IPS-15b (cell line): ENCODE results near the gene FZD7.
A peak's percentile ranks its signal among the peaks of the same experiment; 100 is the strongest.

Experiments used
- H3K27me3 ChIP-seq: one replicate; pipeline ENCODE4 v1.6.1; 2013; ENCODE audit warnings: low read length; ENCODE audit not compliant: control insufficient read depth, insufficient read depth
- H3K36me3 ChIP-seq: one replicate; pipeline ENCODE4 v1.6.1; 2013; ENCODE audit warnings: low read length; ENCODE audit not compliant: control insufficient read depth, insufficient read depth
- H3K4me1 ChIP-seq: one replicate; pipeline ENCODE4 v1.6.1; 2013; ENCODE audit warnings: mild to moderate bottlenecking, low read length; ENCODE audit not compliant: control insufficient read depth, insufficient read depth
- H3K4me3 ChIP-seq: one replicate; pipeline ENCODE4 v1.5.1; 2013; ENCODE audit warnings: low read depth, low read length
- H3K9ac ChIP-seq: one replicate; pipeline ENCODE4 v1.6.1; 2013; ENCODE audit warnings: low read depth, mild to moderate bottlenecking, low read length
- H3K9me3 ChIP-seq: one replicate; pipeline ENCODE4 v1.6.1; 2013; ENCODE audit warnings: mild to moderate bottlenecking, low read length; ENCODE audit not compliant: control insufficient read depth, insufficient read depth

Gene FZD7

GRCh38 chr2:202031246-202031951 is 2.3 kb upstream of the FZD7 start:
- Histone ChIP-seq H3K9ac (no peak overlapping the region), H3K4me3 (peak overlapping the region; percentile 96), H3K27me3 (peaks cover 10% of the 10 kb centered on the region), H3K4me1 (peaks cover 8% of the 10 kb centered on the region), H3K36me3 (peaks cover 20% of the 10 kb centered on the region), H3K9me3 (no peaks in the 10 kb centered on the region)

GRCh38 chr2:202032846-202033316 is 774 bp upstream of the FZD7 start:
- peak overlapping the region; percentile 96 for H3K4me3 ChIP-seq
- peak overlapping the region; percentile 98 for H3K9ac ChIP-seq
- H3K27me3 ChIP-seq: peaks cover 6% of the 10 kb centered on the region

GRCh38 chr2:202034249-202035088 is 814 bp downstream of the FZD7 start:
- Histone ChIP-seq H3K9ac (peak overlapping the region; percentile 94), H3K4me3 (peak overlapping the region; percentile 94), H3K36me3 (peaks cover 35% of the 10 kb centered on the region), H3K4me1 (peaks cover 6% of the 10 kb centered on the region), H3K9me3 (no peaks in the 10 kb centered on the region), H3K27me3 (peaks cover 3% of the 10 kb centered on the region)

More at GRCh38 chr2:202032846-202033316, 774 bp upstream of the FZD7 start:
- Histone ChIP-seq H3K36me3 (peaks cover 33% of the 10 kb centered on the region), H3K4me1 (peaks cover 7% of the 10 kb centered on the region), H3K9me3 (no peaks in the 10 kb centered on the region)

- H3K27me3 ChIP-seq: no peaks in the 10 kb centered on the region
- H3K9me3 ChIP-seq: no peaks in the 10 kb centered on the region
- peaks cover 35% of the 10 kb centered on the region for H3K36me3 ChIP-seq
- H3K4me3 ChIP-seq: peak overlapping the region; percentile 94
- peak overlapping the region; percentile 94 for H3K9ac ChIP-seq
- H3K4me1 ChIP-seq: peaks cover 7% of the 10 kb centered on the region
These were observed 1.7 kb downstream of the FZD7 start for GRCh38 chr2:202035089-202035940.

- Histone ChIP-seq H3K27me3 (no peaks in the 10 kb centered on the region), H3K9me3 (no peaks in the 10 kb centered on the region), H3K9ac (peak overlapping the region; percentile 94), H3K4me3 (peak overlapping the region; percentile 94), H3K4me1 (peaks cover 7% of the 10 kb centered on the region), H3K36me3 (peaks cover 35% of the 10 kb centered on the region)
These were observed 2.3 kb downstream of the FZD7 start for GRCh38 chr2:202035941-202036372.

GRCh38 chr2:202036601-202037037 is 3.0 kb downstream of the FZD7 start:
- Histone ChIP-seq H3K27me3 (no peaks in the 10 kb centered on the region), H3K9ac (peak overlapping the region; percentile 94), H3K9me3 (no peaks in the 10 kb centered on the region), H3K4me3 (peak overlapping the region; percentile 94), H3K36me3 (peaks cover 35% of the 10 kb centered on the region), H3K4me1 (peaks cover 7% of the 10 kb centered on the region)

- Histone ChIP-seq H3K4me3 (peak overlapping the region; percentile 94), H3K9me3 (no peaks in the 10 kb centered on the region), H3K36me3 (peaks cover 35% of the 10 kb centered on the region), H3K27me3 (no peaks in the 10 kb centered on the region), H3K9ac (peak overlapping the region; percentile 94), H3K4me1 (peaks cover 7% of the 10 kb centered on the region)
These were observed 3.4 kb downstream of the FZD7 start for GRCh38 chr2:202037086-202037485.

- H3K36me3 ChIP-seq: peaks cover 35% of the 10 kb centered on the region
- H3K9me3 ChIP-seq: no peaks in the 10 kb centered on the region
- no peaks in the 10 kb centered on the region for H3K27me3 ChIP-seq
- peaks cover 7% of the 10 kb centered on the region for H3K4me1 ChIP-seq
- peak overlapping the region; percentile 28 for H3K9ac ChIP-seq
- H3K4me3 ChIP-seq: peak overlapping the region; percentile 94
These were observed 5.0 kb downstream of the FZD7 start for GRCh38 chr2:202038471-202039277.

- no peaks in the 10 kb centered on the region for H3K27me3 ChIP-seq
- peaks cover 34% of the 10 kb centered on the region for H3K36me3 ChIP-seq
- H3K9ac ChIP-seq: no peak overlapping the region
- H3K9me3 ChIP-seq: no peaks in the 10 kb centered on the region
- H3K4me3 ChIP-seq: peak overlapping the region; percentile 94
- peaks cover 7% of the 10 kb centered on the region for H3K4me1 ChIP-seq
These were observed 5.8 kb downstream of the FZD7 start for GRCh38 chr2:202039278-202040078.
